SJCRH30 (cell line): Measurements from ENCODE around the gene PSMB8. TPM values are rescaled to one million over a fixed set of nuclear protein-coding genes. Genes with fewer than 3 reads are reported as not detected.
"Not testable (repeated sequence)": the region's sequence is repeated elsewhere in the genome, so short reads cannot be mapped to it uniquely, and the experiment has no call there.

ENCODE experiments used
- DNase-seq, 2 experiments: peaks; one replicate each; pipeline ENCODE4 v3.0.0-alpha.2; 2015 to 2020
- H3K27ac ChIP-seq: fragments of 250-450 bp; sonication (Bioruptor Pico); 2 replicates; pipeline ENCODE4 v1.5.1; 2020; ENCODE audit warnings: mild to moderate bottlenecking, moderate library complexity
- H3K27me3 ChIP-seq: fragments of 250-450 bp; sonication (Bioruptor Pico); 2 replicates; pipeline ENCODE4 v1.5.1; 2020; ENCODE audit warnings: mild to moderate bottlenecking, moderate library complexity
- H3K36me3 ChIP-seq: fragments of 250-450 bp; sonication (Bioruptor Pico); 2 replicates; pipeline ENCODE4 v1.5.1; 2020; ENCODE audit warnings: mild to moderate bottlenecking, moderate library complexity
- H3K4me1 ChIP-seq: fragments of 250-450 bp; sonication (Bioruptor Pico); 2 replicates; pipeline ENCODE4 v1.5.1; 2020; ENCODE audit warnings: mild to moderate bottlenecking, moderate library complexity
- H3K4me3 ChIP-seq: fragments of 250-450 bp; sonication (Bioruptor Pico); 2 replicates; pipeline ENCODE4 v1.5.1; 2020; ENCODE audit warnings: mild to moderate bottlenecking, moderate library complexity
- H3K9me3 ChIP-seq: fragments of 250-450 bp; sonication (Bioruptor Pico); replicated peaks from 2 replicates; pipeline ENCODE4 v1.5.1; 2020; ENCODE audit warnings: mild to moderate bottlenecking, moderate library complexity
- total RNA-seq: library from RNA; depleted of rRNA; stranded (reverse); fragments of >200 nt; shearing (Covaris generic); gene quantifications from 2 replicates; pipeline ENCODE4 v1.2.3, GENCODE V29; 2014; rRNA removed

PSMB8 gene
- total RNA-seq, 1 experiment from 2014 or later = 0.18 TPM

DNA sequence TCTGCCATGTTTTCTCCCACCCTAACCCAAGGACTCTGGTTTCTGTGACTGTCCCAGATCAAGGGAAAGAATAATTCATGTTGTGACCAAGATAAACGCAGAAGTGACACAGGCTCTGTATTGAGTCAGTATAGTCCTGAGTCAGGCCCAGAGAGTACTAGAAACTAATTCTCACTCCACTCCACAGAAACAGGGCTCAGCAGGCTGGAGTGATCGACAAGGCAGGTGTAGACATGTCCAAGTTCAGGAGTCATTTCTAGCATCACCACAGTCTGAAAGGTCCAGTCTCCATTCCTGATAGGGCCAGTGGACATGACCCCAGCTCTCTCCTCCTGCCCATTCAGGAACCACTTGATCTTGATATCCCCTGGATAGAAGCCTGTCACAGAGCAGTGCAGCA is 29.7 kb downstream of the PSMB8 start:
- no peak for DNase-seq
- Histone ChIP-seq H3K27me3 (no peaks in the 10 kb centered on the region), H3K27ac (no peak overlapping the region), H3K4me1 (peaks cover 6% of the 10 kb centered on the region), H3K36me3 (no peaks in the 10 kb centered on the region), H3K9me3 (no peaks in the 10 kb centered on the region), H3K4me3 (no peak overlapping the region)

DNA sequence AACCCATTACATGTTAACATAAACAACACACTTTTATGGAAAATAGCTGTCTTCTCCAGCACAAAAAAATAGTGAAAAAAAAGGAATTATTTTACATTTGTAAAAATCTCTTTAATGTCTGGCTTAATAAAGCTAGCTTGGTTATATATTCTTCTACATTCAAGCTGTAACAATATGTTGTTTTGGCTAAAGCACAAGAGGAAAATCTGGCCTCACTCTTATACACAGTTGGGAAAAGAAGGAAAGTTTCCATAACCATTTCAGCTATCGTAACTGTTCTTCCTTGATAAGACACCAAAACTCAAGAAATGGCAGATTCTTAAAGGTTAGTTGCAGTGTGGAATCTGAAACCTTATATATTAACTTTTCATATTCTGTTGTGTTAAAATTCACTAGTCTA is 34.7 kb downstream of the PSMB8 start:
- Histone ChIP-seq H3K9me3 (no peaks in the 10 kb centered on the region), H3K4me1 (peaks cover 10% of the 10 kb centered on the region), H3K36me3 (no peaks in the 10 kb centered on the region), H3K4me3 (no peak overlapping the region), H3K27me3 (no peaks in the 10 kb centered on the region), H3K27ac (no peak overlapping the region)
- no peak for DNase-seq

DNA sequence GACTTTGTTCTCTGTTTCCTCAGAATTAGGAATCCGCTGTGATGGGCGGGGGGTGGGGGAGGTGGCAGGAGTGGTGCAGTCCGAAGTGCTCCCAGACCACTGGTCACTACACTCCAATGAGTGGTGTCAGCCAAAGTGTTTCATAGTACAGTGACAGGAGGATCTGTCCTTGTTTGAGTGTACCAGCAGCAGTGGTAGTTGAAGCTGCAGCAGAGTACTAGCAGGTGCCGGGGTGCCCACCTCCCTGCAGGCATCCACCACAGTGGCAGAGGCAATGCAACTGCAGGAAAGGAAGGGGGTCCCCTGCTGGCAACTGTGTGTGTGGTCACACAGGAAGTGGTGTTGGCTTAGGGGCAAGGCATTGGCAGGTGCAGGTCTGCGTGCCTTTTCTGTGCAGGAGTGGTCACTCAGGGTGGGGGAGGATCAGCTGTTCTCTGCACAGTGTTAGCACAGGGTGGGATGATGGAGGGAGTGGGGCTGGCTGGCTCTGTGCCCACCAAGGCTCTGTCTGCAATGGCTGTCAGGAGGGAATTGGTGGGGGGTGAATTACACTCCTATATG is 36.7 kb downstream of the PSMB8 start:
- Histone ChIP-seq H3K27me3 (no peaks in the 10 kb centered on the region; the same call in 1 of the 2 replicates), H3K36me3 (no peaks in the 10 kb centered on the region), H3K4me3 (no peak overlapping the region), H3K27ac (no peak overlapping the region), H3K9me3 (no peaks in the 10 kb centered on the region), H3K4me1 (peaks cover 10% of the 10 kb centered on the region)
- DNase-seq = peak; percentile 73 to 76

DNA sequence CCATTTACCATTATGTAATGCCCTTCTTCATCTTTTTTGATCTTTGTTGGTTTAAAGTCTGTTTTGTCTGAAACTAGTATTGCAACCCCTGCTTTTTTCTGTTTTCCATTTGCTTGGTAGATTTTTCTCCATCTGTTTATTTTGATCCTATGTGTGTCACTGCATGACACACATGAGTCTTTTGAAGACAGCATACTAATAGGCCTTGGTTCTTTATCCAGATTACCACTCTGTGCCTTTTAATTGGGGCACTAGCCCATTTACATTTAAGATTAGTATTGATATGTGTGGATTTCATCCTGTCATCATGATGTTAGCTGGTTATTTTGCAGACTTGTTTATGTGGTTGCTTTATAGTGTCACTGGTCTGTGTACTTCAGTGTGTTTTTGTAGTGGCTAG is 38.4 kb downstream of the PSMB8 start:
- H3K27me3 ChIP-seq, H3K9me3 ChIP-seq, DNase-seq, H3K27ac ChIP-seq, H3K4me3 ChIP-seq, H3K36me3 ChIP-seq: not testable (repeated sequence)
- H3K4me1 ChIP-seq = peaks cover 10% of the 10 kb centered on the region

DNA sequence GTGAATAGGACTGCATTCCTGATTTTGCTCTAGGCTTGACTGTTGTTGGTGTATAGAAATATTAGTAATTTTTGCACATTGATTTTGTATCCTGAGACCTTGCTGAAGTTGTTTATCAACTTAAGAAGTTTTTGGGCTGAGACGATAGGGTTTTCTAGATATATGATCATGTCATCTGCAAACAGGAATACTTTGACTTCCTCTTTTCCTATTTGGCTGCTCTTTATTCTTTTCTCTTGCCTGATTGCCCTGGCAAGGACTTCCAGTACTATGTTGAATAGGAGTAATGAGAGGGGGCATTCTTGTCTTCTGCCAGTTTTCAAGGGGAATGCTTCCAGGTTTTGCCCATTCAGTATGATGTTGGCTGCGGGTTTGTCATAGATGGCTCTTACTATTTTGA is 40.4 kb downstream of the PSMB8 start:
- no peak for DNase-seq
- no peaks in the 10 kb centered on the region; the same call in 1 of the 2 replicates for H3K9me3 ChIP-seq
- no peak overlapping the region for H3K4me3 ChIP-seq
- H3K4me1 ChIP-seq = peaks cover 10% of the 10 kb centered on the region
- no peaks in the 10 kb centered on the region for H3K36me3 ChIP-seq
- H3K27me3 ChIP-seq = peaks cover 3% of the 10 kb centered on the region
- no peak overlapping the region for H3K27ac ChIP-seq

DNA sequence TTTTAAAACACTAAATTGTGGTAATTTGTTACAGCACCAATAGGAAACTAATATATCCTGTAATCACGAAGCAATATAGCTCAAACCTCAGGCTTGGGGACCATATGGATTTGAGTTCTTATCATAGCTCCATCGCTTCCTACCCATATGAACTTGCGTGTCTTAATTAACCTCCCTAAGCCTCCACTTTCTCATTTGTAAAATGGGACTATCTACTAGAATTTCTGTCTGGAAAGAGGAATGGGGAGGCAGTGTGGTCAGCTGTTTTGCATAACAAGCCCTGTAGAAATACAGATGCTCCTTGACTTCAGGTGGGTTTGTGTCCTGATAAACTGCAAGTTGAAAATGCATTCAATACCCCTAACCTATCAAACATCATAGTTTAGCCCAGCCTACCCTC is 44.1 kb downstream of the PSMB8 start:
- Histone ChIP-seq H3K4me3 (no peak overlapping the region), H3K36me3 (no peaks in the 10 kb centered on the region), H3K9me3 (no peaks in the 10 kb centered on the region; the same call in 1 of the 2 replicates), H3K27me3 (peaks cover 3% of the 10 kb centered on the region), H3K27ac (no peak overlapping the region), H3K4me1 (no peaks in the 10 kb centered on the region)
- DNase-seq = no peak

DNA sequence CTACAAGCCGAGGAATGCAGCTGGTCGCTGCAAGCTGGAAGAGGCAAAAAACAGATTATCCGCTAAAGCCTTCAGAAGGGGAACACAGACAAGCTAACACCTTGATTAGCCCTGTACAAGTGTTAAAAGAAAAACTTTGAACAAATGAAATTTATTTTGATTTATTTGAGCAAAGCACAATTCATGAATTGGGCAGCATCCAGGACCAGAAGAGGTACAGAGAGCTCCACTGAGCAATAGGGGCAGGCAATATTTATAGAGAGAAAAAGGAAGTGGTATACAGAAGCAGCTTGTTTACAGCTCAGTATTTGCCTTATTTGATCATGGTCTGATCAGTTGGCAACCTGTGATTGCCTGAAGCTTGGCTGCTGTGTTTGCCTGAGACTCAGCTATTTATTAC is 44.7 kb downstream of the PSMB8 start:
- no peak overlapping the region for H3K4me3 ChIP-seq
- no peaks in the 10 kb centered on the region for H3K36me3 ChIP-seq
- no peak overlapping the region for H3K27ac ChIP-seq
- no peaks in the 10 kb centered on the region; the same call in 1 of the 2 replicates for H3K9me3 ChIP-seq
- DNase-seq = no peak
- peaks cover 3% of the 10 kb centered on the region for H3K27me3 ChIP-seq
- no peaks in the 10 kb centered on the region for H3K4me1 ChIP-seq

DNA sequence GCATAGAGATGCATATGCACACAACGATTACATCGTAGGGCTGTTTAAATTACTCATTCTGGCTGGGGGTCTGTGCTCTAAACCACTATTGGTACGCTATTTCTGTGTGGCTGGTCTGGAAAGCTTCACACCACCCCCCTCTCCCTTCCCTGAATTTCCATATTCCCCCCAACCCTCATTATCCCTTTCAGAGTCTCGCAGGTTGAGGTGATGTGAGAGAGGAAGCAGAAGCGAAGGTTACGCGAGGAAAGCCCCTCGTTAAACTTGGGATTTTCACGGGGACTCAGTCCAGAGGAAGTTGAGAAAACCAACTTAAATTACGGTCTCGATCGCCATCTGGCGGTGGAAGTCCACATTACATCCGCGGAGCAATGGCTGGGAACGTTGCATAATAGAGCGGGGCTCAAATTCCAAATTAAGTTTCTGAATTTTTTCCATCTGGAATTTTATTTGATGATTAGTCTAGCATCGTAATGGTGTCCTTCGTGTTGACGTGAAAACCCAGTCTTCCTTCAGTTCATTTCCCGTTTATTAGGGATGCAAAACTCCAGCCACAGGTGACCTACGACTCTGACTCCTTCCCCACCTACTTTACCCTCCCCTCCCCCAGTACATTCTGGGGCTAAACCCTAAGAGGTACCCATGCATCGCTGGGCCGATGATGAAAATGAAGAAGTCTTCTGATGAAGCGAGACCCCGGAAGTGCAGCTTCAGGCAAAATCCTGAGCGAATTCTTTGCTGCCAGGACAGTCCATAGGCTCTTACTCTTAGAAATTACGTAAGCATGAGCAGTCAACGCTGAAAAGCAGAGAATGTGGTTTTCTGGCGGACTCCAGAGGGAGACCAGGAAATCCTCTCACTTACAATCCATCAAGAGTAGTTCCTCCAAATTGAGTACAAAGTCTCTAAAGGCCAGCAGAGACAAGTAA is 46.7 kb downstream of the PSMB8 start:
- Histone ChIP-seq H3K4me3 (peak overlapping the region; percentile 21; the same call in 1 of the 2 replicates), H3K27me3 (peaks cover 12% of the 10 kb centered on the region), H3K4me1 (no peaks in the 10 kb centered on the region), H3K27ac (no peak overlapping the region), H3K9me3 (no peaks in the 10 kb centered on the region; the same call in 1 of the 2 replicates), H3K36me3 (no peaks in the 10 kb centered on the region)
- DNase-seq = peak; percentile 61 to 81

DNA sequence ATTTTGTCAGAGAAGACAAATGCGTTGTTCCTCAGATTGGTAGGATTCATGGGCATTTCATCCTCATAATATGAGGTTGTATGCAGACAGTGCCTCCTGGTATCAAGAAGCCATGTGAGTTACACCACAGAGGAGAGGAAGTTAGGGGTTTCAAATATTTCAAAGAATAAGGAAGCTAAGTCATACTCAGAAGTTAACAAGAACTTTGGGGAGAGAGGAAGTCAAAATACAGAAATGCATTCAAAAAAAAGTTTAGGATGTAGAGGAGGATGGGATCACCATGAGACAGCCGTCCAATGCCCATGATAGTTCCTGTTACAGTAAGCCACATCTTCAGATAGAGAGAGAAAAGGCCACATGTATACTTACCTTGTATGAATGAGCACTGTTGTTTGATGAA is 49.3 kb downstream of the PSMB8 start:
- Histone ChIP-seq H3K4me1 (no peaks in the 10 kb centered on the region), H3K27me3 (peaks cover 15% of the 10 kb centered on the region), H3K36me3 (no peaks in the 10 kb centered on the region), H3K4me3 (no peak overlapping the region), H3K27ac (no peak overlapping the region), H3K9me3 (no peaks in the 10 kb centered on the region; the same call in 1 of the 2 replicates)
- no peak for DNase-seq

GRCh38 chr6:32792901-32793435 is 50.9 kb downstream of the PSMB8 start:
- H3K27ac ChIP-seq = no peak overlapping the region
- H3K36me3 ChIP-seq = no peaks in the 10 kb centered on the region
- H3K4me3 ChIP-seq = no peak overlapping the region
- no peaks in the 10 kb centered on the region for H3K9me3 ChIP-seq
- no peaks in the 10 kb centered on the region for H3K4me1 ChIP-seq
- H3K27me3 ChIP-seq = peaks cover 15% of the 10 kb centered on the region
- no peak for DNase-seq

Other genes starting within 250 kb of the PSMB8 start
- not detected in 2 replicates for gene HLA-DQA1, start 206.6 kb downstream of the PSMB8 start, total RNA-seq
- gene HLA-DQB1, start 177.4 kb downstream of the PSMB8 start, total RNA-seq = not detected in 2 replicates
- not detected in 2 replicates for gene HLA-DQA2, start 102.7 kb downstream of the PSMB8 start, total RNA-seq
- not detected in 2 replicates for gene HLA-DQB2, start 80.5 kb downstream of the PSMB8 start, total RNA-seq
- gene HLA-DOB, start 27.0 kb downstream of the PSMB8 start, total RNA-seq = 0.10 and 0.28 TPM in 2 replicates
- 17.1 and 17.4 TPM in 2 replicates for gene TAP2, start 5.3 kb downstream of the PSMB8 start, total RNA-seq
- 0.43 and 0.81 TPM in 2 replicates for gene TAP1, start 9.7 kb upstream of the PSMB8 start, total RNA-seq
- gene PSMB9, start 10.1 kb upstream of the PSMB8 start, total RNA-seq = 0.18 TPM in 1 of 2 replicates, not detected in the other
- gene HLA-DMB, start 97.0 kb upstream of the PSMB8 start, total RNA-seq = not detected in 2 replicates
- gene HLA-DMA, start 109.0 kb upstream of the PSMB8 start, total RNA-seq = 0.14 and 0.51 TPM in 2 replicates
- 178 and 199 TPM in 2 replicates for gene BRD2, start 124.5 kb upstream of the PSMB8 start, total RNA-seq
- gene HLA-DOA, start 165.5 kb upstream of the PSMB8 start, total RNA-seq = 0.16 TPM in 1 of 2 replicates, not detected in the other
- gene HLA-DPA1, start 229.6 kb upstream of the PSMB8 start, total RNA-seq = not detected in 2 replicates
- not detected in 2 replicates for gene HLA-DPB1, start 231.9 kb upstream of the PSMB8 start, total RNA-seq